ENCODE measurements around the gene SPEF2. TPM values are rescaled to one million over a fixed set of nuclear protein-coding genes. Genes with fewer than 3 reads are reported as not detected.
"Not testable (repeated sequence)": the region's sequence is repeated elsewhere in the genome, so short reads cannot be mapped to it uniquely, and the experiment has no call there.

SPEF2 gene
- total RNA-seq, 1 donor from 2014 or later: 2.7 TPM

DNA sequence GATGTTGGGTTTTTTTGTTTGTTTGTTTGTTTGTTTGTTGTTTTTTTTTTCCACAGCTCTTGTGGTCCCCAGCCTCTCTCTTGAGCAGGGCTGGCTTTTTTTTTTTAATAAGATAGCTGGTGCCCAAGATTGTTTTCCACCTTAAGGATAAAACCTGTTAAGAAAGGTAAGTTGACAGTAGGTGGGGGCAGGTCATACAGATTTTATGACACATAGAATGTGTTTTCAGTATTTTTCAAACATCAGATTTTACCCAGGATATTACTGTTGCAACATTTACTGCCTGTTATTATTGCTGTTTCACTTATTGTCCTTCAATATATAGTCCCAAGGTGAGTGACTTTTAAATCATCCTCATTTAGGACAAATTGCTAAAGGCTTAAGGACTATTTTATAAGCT lies 235.1 kb downstream of the SPEF2 start:
- H3K27ac ChIP-seq (replicated peaks): no peak overlapping the region
- TF ChIP-seq, protein P1, sequence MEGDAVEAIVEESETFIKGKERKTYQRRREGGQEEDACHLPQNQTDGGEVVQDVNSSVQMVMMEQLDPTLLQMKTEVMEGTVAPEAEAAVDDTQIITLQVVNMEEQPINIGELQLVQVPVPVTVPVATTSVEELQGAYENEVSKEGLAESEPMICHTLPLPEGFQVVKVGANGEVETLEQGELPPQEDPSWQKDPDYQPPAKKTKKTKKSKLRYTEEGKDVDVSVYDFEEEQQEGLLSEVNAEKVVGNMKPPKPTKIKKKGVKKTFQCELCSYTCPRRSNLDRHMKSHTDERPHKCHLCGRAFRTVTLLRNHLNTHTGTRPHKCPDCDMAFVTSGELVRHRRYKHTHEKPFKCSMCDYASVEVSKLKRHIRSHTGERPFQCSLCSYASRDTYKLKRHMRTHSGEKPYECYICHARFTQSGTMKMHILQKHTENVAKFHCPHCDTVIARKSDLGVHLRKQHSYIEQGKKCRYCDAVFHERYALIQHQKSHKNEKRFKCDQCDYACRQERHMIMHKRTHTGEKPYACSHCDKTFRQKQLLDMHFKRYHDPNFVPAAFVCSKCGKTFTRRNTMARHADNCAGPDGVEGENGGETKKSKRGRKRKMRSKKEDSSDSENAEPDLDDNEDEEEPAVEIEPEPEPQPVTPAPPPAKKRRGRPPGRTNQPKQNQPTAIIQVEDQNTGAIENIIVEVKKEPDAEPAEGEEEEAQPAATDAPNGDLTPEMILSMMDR (IDR thresholded peaks at IDR 0.05; ENCODE audit: borderline replicate concordance): no peak

DNA sequence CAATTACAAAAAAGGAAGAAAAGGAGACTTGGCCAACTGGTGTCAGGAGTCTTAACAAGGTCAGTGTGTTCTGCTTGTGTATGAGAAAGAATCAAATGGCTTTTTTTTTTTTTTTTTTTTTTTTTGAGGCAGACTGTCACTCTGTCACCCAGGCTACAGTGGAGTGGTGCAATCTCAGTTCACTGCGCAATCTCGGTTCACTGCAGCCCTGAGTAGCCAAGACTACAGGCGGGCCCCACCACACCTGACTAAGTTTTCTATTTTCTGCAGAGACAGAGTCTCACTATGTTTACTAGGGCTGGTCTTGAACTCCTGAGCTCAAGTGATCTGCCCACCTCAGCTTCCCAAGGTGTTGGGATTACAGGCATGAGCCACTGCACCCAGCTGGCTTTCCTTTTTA lies 236.0 kb downstream of the SPEF2 start:
- no peaks in the 10 kb centered on the region for H3K9me3 ChIP-seq (replicated peaks)
- H3K4me3 ChIP-seq: no peak overlapping the region
- H3K36me3 ChIP-seq: no peaks in the 10 kb centered on the region
- peak overlapping the region; percentile 45 for H3K27ac ChIP-seq (replicated peaks)
- intact Hi-C loops (cut with micrococcal nuclease): no loop called here
- peaks cover 4% of the 10 kb centered on the region for H3K4me1 ChIP-seq
- TF ChIP-seq, protein P1 (IDR thresholded peaks at IDR 0.05; ENCODE audit: borderline replicate concordance): no peak
- H3K27me3 ChIP-seq (ENCODE audit: low read depth): no peaks in the 10 kb centered on the region
- DNase-seq: no peak

More for the DNA sequence above, 235.1 kb downstream of the SPEF2 start:
- Histone ChIP-seq H3K36me3 (no peaks in the 10 kb centered on the region), H3K27me3 (ENCODE audit: low read depth) (peaks cover 2% of the 10 kb centered on the region), H3K9me3 (replicated peaks) (no peaks in the 10 kb centered on the region), H3K4me3 (no peak overlapping the region), H3K4me1 (peaks cover 4% of the 10 kb centered on the region)
- no peak for DNase-seq
- intact Hi-C loops (cut with micrococcal nuclease): no loop called here

DNA sequence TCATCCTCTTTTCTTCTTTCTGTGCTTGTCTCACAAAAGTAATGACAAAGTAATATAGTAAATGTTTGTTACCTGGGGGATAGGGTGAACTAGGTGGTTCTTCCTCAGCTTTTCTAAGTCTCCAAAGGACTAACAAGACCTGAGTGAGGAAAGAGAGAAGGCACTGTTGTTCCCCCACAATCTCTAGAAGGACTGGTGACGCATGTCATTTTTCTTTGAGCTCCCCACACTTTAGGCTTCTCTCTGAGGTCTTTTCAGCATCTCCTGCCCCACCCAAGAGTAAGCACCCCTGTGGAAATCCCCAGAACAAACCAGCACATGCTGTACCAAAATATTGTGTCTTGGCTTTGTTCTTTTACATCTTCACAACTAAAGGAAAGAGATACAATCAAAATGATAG lies 236.6 kb downstream of the SPEF2 start:
- peaks cover 4% of the 10 kb centered on the region for H3K4me1 ChIP-seq
- no peaks in the 10 kb centered on the region for H3K9me3 ChIP-seq (replicated peaks)
- H3K4me3 ChIP-seq: no peak overlapping the region
- H3K27me3 ChIP-seq (ENCODE audit: low read depth): no peaks in the 10 kb centered on the region
- TF ChIP-seq, protein P1 (IDR thresholded peaks at IDR 0.05; ENCODE audit: borderline replicate concordance): no peak
- peak overlapping the region; percentile 45 for H3K27ac ChIP-seq (replicated peaks)
- intact Hi-C loops (cut with micrococcal nuclease): no loop called here
- no peak for DNase-seq
- no peaks in the 10 kb centered on the region for H3K36me3 ChIP-seq

DNA sequence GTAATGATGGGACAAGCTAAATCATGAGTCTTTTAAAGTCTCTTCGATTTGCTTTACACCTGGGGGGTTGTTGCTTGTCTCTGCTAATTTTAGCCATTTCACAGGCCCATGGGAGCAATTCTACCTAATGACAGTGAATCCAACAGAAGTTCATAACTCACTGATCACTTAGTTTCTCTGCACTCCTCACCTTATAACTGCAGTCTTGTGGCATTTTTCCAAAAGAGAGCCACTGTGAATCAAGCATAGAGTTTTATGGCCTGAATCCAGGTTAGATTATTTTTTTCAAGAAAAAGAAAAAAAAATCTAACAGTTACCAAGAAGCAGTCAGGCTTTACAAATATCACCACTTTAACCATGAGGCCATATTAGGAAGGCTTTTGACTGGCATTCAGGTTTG lies 237.5 kb downstream of the SPEF2 start:
- Histone ChIP-seq H3K4me1 (peaks cover 4% of the 10 kb centered on the region), H3K9me3 (replicated peaks) (no peaks in the 10 kb centered on the region), H3K27ac (replicated peaks) (peak overlapping the region; percentile 15), H3K4me3 (no peak overlapping the region), H3K36me3 (no peaks in the 10 kb centered on the region), H3K27me3 (ENCODE audit: low read depth) (no peaks in the 10 kb centered on the region)
- intact Hi-C loops (cut with micrococcal nuclease): no loop called here
- no peak for DNase-seq
- TF ChIP-seq, protein P1 (IDR thresholded peaks at IDR 0.05; ENCODE audit: borderline replicate concordance): no peak

DNA sequence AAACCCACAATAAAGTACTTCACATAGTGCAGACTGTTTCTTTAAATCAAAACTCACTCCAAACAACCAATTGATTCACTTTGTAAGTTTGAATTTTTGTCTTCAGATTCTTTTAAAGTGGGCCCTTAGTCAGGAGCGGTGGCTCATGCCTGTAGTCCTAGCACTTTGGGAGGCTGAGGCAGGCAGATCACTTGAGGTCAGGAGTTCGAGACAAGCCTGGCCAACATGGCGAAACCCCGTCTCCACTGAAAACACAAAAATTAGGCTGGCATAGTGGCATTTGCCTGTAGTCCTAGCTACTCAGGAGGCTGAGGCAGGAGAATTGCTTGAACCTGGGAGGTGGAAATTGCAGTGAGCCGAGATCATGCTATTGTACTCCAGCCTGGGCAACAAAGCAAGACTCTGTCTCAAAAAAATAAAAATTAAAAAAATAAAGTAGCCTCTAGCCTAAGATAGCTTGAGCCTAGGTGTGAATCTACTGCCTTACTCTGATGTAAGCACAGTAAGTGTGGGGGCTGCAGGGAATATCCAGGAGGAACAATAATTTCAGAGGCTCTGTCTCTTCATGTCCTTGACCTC lies 238.6 kb downstream of the SPEF2 start:
- DNase-seq; H3K36me3 ChIP-seq; H3K4me3 ChIP-seq; H3K27ac ChIP-seq (replicated peaks); intact Hi-C loops (cut with micrococcal nuclease); H3K9me3 ChIP-seq (replicated peaks); H3K4me1 ChIP-seq; H3K27me3 ChIP-seq (ENCODE audit: low read depth): not testable (repeated sequence)

DNA sequence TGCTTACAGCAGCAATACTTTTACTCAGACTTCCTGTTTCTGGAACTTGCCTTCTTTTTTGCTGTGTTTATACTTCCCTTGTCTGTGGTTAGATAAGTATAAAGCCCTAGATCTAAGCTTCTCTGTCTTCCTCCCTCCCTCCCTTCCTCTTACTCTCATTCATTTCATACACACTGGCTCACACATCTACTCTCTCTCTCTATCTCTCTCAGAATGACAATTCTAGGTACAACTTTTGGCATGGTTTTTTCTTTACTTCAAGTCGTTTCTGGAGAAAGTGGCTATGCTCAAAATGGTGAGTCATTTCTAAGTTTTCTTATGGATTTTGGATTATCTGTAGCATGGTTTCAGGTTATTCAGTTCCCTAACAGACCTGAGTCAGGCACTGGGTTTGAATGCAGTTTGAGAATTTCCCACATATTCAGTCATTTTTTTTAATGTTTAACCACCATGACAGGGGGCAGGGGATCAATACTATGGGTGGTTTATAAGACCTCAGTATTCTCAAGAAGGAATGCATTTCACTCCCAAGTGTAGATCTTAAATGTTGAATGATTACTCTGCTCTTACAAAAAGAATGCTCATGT lies 239.2 kb downstream of the SPEF2 start, which contains the start of gene IL7R:
TSS of gene IL7R (plus strand) at position 127 of the 587 bp plus-strand sequence. CDS start at position 214, 87 bp downstream.
- H3K27me3 ChIP-seq (ENCODE audit: low read depth): no peaks in the 10 kb centered on the region
- peaks cover 2% of the 10 kb centered on the region for H3K4me1 ChIP-seq
- H3K27ac ChIP-seq (replicated peaks): no peak within 1 kb of the TSS
- no peaks in the 10 kb centered on the region for H3K36me3 ChIP-seq
- DNase-seq: no peak
- no peak within 1 kb of the TSS for H3K4me3 ChIP-seq
- TF ChIP-seq, protein P1 (IDR thresholded peaks at IDR 0.05; ENCODE audit: borderline replicate concordance): no peak
- intact Hi-C loops (cut with micrococcal nuclease): no loop called here
- H3K9me3 ChIP-seq (replicated peaks): no peaks in the 10 kb centered on the region
